CD14-positive monocyte (primary cell): ENCODE measurements around the gene UNC119B. TPM values are rescaled to one million over a fixed set of nuclear protein-coding genes. Genes with fewer than 3 reads are reported as not detected.

ENCODE experiments used
- DNase-seq, 3 donors: peaks; one replicate each; pipeline ENCODE4 v3.0.0-alpha.2; 2011 to 2022
- H2AFZ ChIP-seq: 2 replicates; pipeline ENCODE4 v1.6.0; 2012; ENCODE audit warnings: mild to moderate bottlenecking, low read depth, low read length, inconsistent platforms; ENCODE audit not compliant: insufficient read depth, poor library complexity, severe bottlenecking
- H3K27ac ChIP-seq, 2 donors: 1 replicate in 1 of 2; 2 replicates in 1 of 2; pipeline ENCODE4 v1.5.1; 2012 to 2013; ENCODE audit warnings: low read length in 2 of 2, control low read depth in 1 of 2, inconsistent platforms in 1 of 2, low read depth in 1 of 2, mild to moderate bottlenecking in 1 of 2
- H3K27me3 ChIP-seq, 2 donors: one replicate each; pipeline versions ENCODE4 v1.6.0 to v1.6.1; 2011 to 2013; ENCODE audit warnings: low read length in 2 of 2; ENCODE audit not compliant: control insufficient read depth in 2 of 2, insufficient read depth in 2 of 2
- H3K36me3 ChIP-seq, 2 donors: replicated peaks in 1 of 2; 1 replicate in 1 of 2; 2 replicates in 1 of 2; pipeline versions ENCODE4 v1.5.1 to v1.6.1; 2012 to 2013; ENCODE audit warnings: low read length in 2 of 2, control low read depth in 1 of 2, inconsistent platforms in 1 of 2, mild to moderate bottlenecking in 1 of 2; ENCODE audit not compliant: insufficient read depth in 2 of 2, control insufficient read depth in 1 of 2
- H3K4me1 ChIP-seq, 2 donors: 1 replicate in 1 of 2; 2 replicates in 1 of 2; pipeline versions ENCODE4 v1.5.1 to v1.6.1; 2012 to 2013; ENCODE audit warnings: low read length in 2 of 2, control low read depth in 1 of 2, inconsistent platforms in 1 of 2, mild to moderate bottlenecking in 1 of 2, moderate library complexity in 1 of 2; ENCODE audit not compliant: insufficient read depth in 2 of 2, control insufficient read depth in 1 of 2
- H3K4me2 ChIP-seq: replicated peaks from 2 replicates; pipeline ENCODE3; 2012; ENCODE audit warnings: low read length, moderate library complexity, mild to moderate bottlenecking; ENCODE audit not compliant: poor library complexity, severe bottlenecking; ENCODE audit errors: extremely low read depth
- H3K4me3 ChIP-seq, 3 experiments: fragments of 200-600 bp in 1 of 3; sonication (generic) in 1 of 3; replicated peaks in 1 of 3; 1 replicate in 2 of 3; 2 replicates in 1 of 3; pipeline ENCODE4 v1.5.1; 2011 to 2013; ENCODE audit warnings: low read length in 3 of 3, mild to moderate bottlenecking in 3 of 3, control low read depth in 2 of 3, low read depth in 2 of 3, inconsistent platforms in 1 of 3, moderate library complexity in 1 of 3
- H3K79me2 ChIP-seq: 2 replicates; pipeline ENCODE4 v1.6.0; 2012; ENCODE audit warnings: mild to moderate bottlenecking, control low read depth, inconsistent platforms, low read length, moderate library complexity; ENCODE audit not compliant: insufficient read depth
- H3K9ac ChIP-seq: 2 replicates; pipeline ENCODE4 v1.6.0; 2017; ENCODE audit warnings: low read length, mild to moderate bottlenecking; ENCODE audit not compliant: insufficient read depth, poor library complexity, severe bottlenecking
- H3K9me3 ChIP-seq, 2 donors: replicated peaks in 1 of 2; 1 replicate in 1 of 2; 2 replicates in 1 of 2; pipeline versions ENCODE4 v1.5.1 to v1.6.1; 2012 to 2013; ENCODE audit warnings: low read length in 2 of 2, control low read depth in 1 of 2; ENCODE audit not compliant: control insufficient read depth in 1 of 2, insufficient read depth in 1 of 2
- H4K20me1 ChIP-seq: 2 replicates; pipeline ENCODE4 v1.6.0; 2012; ENCODE audit warnings: mild to moderate bottlenecking, low read length, control low read depth, moderate library complexity; ENCODE audit not compliant: insufficient read depth
- H3K27ac Mint-ChIP-seq, 7 donors: one replicate each; pipeline ENCODE4 v1.8.0; 2020; ENCODE audit warnings: mild to moderate bottlenecking in 7 of 7, mixed read lengths in 7 of 7, moderate library complexity in 6 of 7, inconsistent platforms in 2 of 7
- H3K27me3 Mint-ChIP-seq, 3 donors: one replicate each; pipeline ENCODE4 v1.8.0; 2021 to 2022; ENCODE audit warnings: low read depth in 3 of 3, mild to moderate bottlenecking in 3 of 3, mixed read lengths in 3 of 3, moderate library complexity in 3 of 3, inconsistent platforms in 1 of 3
- H3K36me3 Mint-ChIP-seq, 2 donors: one replicate each; pipeline ENCODE4 v1.8.0; 2020; ENCODE audit warnings: mixed read lengths in 2 of 2, inconsistent platforms in 1 of 2, mild to moderate bottlenecking in 1 of 2
- H3K4me1 Mint-ChIP-seq: one replicate; pipeline ENCODE4 v1.8.0; 2020; ENCODE audit warnings: mild to moderate bottlenecking, mixed read lengths
- H3K4me3 Mint-ChIP-seq, 2 donors: one replicate each; pipeline ENCODE4 v1.8.0; 2020; ENCODE audit warnings: mild to moderate bottlenecking in 2 of 2, mixed read lengths in 2 of 2, moderate library complexity in 1 of 2
- H3K9me3 Mint-ChIP-seq, 7 donors: one replicate each; pipeline ENCODE4 v1.8.0; 2020 to 2022; ENCODE audit warnings: mixed read lengths in 7 of 7, mild to moderate bottlenecking in 6 of 7, moderate library complexity in 6 of 7, inconsistent platforms in 2 of 7
- WGBS: methylation state at CpG from one replicate; pipeline ENCODE4 v1.1.5; 2013; ENCODE audit warnings: missing lambda C conversion rate; ENCODE audit not compliant: insufficient coverage; 5-methylcytosine and 5-hydroxymethylcytosine counted together
- intact Hi-C, 2 donors: fragments of 100-400 bp; cut with micrococcal nuclease; formaldehyde crosslinking; loops; one replicate each; pipeline versions ENCODE4 v1.15.0 to v1.15.1; 2023
- polyA plus RNA-seq, 3 donors: library from polyadenylated mRNA; depleted of rRNA in 1 of 3; unstranded in 2 of 3; stranded (reverse) in 1 of 3; fragments of 300-500 nt in 2 of 3; fragments of >200 nt in 1 of 3; fragmentation: Illumina TruSeq in 2 of 3; gene quantifications; 1 replicate in 2 of 3; 2 replicates in 1 of 3; pipeline ENCODE4 v1.2.3, GENCODE V29; 2012 to 2021
- TF ChIP-seq, protein P1 (sequence below): fragments of 200-600 bp; IDR thresholded peaks from one replicate; pipeline ENCODE4 v1.8.0; 2022; ENCODE audit warnings: antibody characterized with exemption, mild to moderate bottlenecking

Gene UNC119B
- polyA plus RNA-seq, 3 donors = 1.1 to 9.1 (median 2.1) TPM

GRCh38 chr12:120706029-120706428 is 4.2 kb upstream of the UNC119B start:
- H4K20me1 ChIP-seq = peaks cover 4% of the 10 kb centered on the region
- no peak overlapping the region for H3K27ac ChIP-seq
- H3K79me2 ChIP-seq = peaks cover 7% of the 10 kb centered on the region
- no peak overlapping the region for H3K9ac ChIP-seq
- Mint-ChIP-seq H3K27ac (peak overlapping the region in 2 of 7 donors; percentile 50 to 54), H3K36me3 (peaks cover 33 to 37% of the 10 kb centered on the region in 2 donors), H3K4me3 (no peak overlapping the region), H3K9me3 (no peaks in the 10 kb centered on the region), H3K27me3 (peaks cover 0 to 1% (median 0%) of the 10 kb centered on the region in 3 donors), H3K4me1 (peaks cover 5% of the 10 kb centered on the region)
- no peak overlapping the region for H2AFZ ChIP-seq
- no peak overlapping the region for H3K4me3 ChIP-seq
- no peak overlapping the region for H3K4me2 ChIP-seq
- no peak for DNase-seq
- TF ChIP-seq, protein P1, sequence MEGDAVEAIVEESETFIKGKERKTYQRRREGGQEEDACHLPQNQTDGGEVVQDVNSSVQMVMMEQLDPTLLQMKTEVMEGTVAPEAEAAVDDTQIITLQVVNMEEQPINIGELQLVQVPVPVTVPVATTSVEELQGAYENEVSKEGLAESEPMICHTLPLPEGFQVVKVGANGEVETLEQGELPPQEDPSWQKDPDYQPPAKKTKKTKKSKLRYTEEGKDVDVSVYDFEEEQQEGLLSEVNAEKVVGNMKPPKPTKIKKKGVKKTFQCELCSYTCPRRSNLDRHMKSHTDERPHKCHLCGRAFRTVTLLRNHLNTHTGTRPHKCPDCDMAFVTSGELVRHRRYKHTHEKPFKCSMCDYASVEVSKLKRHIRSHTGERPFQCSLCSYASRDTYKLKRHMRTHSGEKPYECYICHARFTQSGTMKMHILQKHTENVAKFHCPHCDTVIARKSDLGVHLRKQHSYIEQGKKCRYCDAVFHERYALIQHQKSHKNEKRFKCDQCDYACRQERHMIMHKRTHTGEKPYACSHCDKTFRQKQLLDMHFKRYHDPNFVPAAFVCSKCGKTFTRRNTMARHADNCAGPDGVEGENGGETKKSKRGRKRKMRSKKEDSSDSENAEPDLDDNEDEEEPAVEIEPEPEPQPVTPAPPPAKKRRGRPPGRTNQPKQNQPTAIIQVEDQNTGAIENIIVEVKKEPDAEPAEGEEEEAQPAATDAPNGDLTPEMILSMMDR = no peak
- peaks cover 16 to 41% of the 10 kb centered on the region in 2 donors for H3K36me3 ChIP-seq
- no peaks in the 10 kb centered on the region for H3K27me3 ChIP-seq
- H3K4me1 ChIP-seq = peaks cover 9 to 11% of the 10 kb centered on the region in 2 donors
- WGBS = 55% methylated on average over 4 of the region's 5 CpGs
- intact Hi-C loops = no loop called here
- H3K9me3 ChIP-seq = no peaks in the 10 kb centered on the region

DNA sequence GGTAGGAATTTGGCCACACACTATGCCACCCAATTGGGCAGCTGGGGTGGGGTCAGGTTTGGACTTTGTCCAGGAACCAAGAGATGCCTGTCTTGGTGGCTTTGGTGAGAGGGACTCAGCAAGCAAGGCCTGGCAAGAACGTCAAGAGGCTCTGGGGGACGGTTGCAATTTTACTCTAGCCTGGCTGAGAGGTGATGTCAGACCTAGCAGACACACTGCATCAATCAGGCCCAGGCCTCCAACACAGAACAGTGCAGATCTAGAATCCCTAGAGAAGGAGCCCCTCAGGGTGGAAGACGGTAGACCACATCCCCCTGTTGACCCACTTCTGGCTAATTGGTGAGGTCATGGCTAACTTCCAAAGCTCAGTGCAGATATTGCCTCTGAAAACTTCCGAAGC is 1.6 kb upstream of the UNC119B start:
- Mint-ChIP-seq H3K9me3 (no peaks in the 10 kb centered on the region), H3K27me3 (peaks cover 0 to 1% (median 0%) of the 10 kb centered on the region in 3 donors), H3K4me1 (peaks cover 18% of the 10 kb centered on the region), H3K4me3 (no peak overlapping the region), H3K36me3 (peaks cover 19 to 20% of the 10 kb centered on the region in 2 donors), H3K27ac (peak overlapping the region in 2 of 7 donors; percentile 52 to 62)
- peaks cover 31% of the 10 kb centered on the region for H3K79me2 ChIP-seq
- no peak overlapping the region for H3K27ac ChIP-seq
- no peak for DNase-seq
- intact Hi-C loops = no loop called here
- TF ChIP-seq, protein P1 = no peak
- H3K4me1 ChIP-seq = peaks cover 19 to 22% of the 10 kb centered on the region in 2 donors
- H3K9me3 ChIP-seq = no peaks in the 10 kb centered on the region
- H3K4me2 ChIP-seq = no peak overlapping the region
- H2AFZ ChIP-seq = no peak overlapping the region
- H4K20me1 ChIP-seq = peaks cover 4% of the 10 kb centered on the region
- no peak overlapping the region for H3K4me3 ChIP-seq
- no peaks in the 10 kb centered on the region for H3K27me3 ChIP-seq
- 83% methylated on average over 1 of the region's 4 CpGs for WGBS
- no peak overlapping the region for H3K9ac ChIP-seq
- H3K36me3 ChIP-seq = peaks cover 2 to 20% of the 10 kb centered on the region in 2 donors
